Measurements from ENCODE around the gene ZNF771. TPM values are rescaled to one million over a fixed set of nuclear protein-coding genes. Genes with fewer than 3 reads are reported as not detected.
"Not testable (repeated sequence)": the region's sequence is repeated elsewhere in the genome, so short reads cannot be mapped to it uniquely, and the experiment has no call there.

ZNF771 gene
- total RNA-seq, 1 donor from 2014 or later = 9.0 TPM

- DNase-seq (ENCODE audit: low spot score in 2 of 2) (no peak), FAIRE-seq (no peak)
Measured at GRCh38 chr16:30374538-30374937, 32.9 kb upstream of the ZNF771 start, which contains the start of gene MYL11. Gene MYL11 (plus strand): TSS chr16:30374802. CDS start chr16:30374858, 56 bp downstream.

- DNase-seq (ENCODE audit: low spot score in 2 of 2) (no peak), FAIRE-seq (no peak)
Measured at GRCh38 chr16:30375864-30376263, 31.5 kb upstream of the ZNF771 start.

- no peak for FAIRE-seq
- no peak for DNase-seq (ENCODE audit: low spot score in 2 of 2)
Measured at GRCh38 chr16:30376461-30376902, 30.9 kb upstream of the ZNF771 start.

GRCh38 chr16:30377050-30377811 is 30.2 kb upstream of the ZNF771 start:
- DNase-seq (ENCODE audit: low spot score in 2 of 2) (no peak), FAIRE-seq (no peak)

GRCh38 chr16:30377812-30378235 is 29.6 kb upstream of the ZNF771 start:
- DNase-seq (ENCODE audit: low spot score in 2 of 2) (peak; percentile 85 to 87), FAIRE-seq (no peak)

GRCh38 chr16:30378236-30379157 is 28.9 kb upstream of the ZNF771 start:
- DNase-seq (ENCODE audit: low spot score in 2 of 2) (peak; percentile 96 to 99), FAIRE-seq (no peak)

GRCh38 chr16:30379158-30379783 is 28.1 kb upstream of the ZNF771 start:
- DNase-seq (ENCODE audit: low spot score in 2 of 2) = no peak
- no peak for FAIRE-seq

GRCh38 chr16:30380072-30380802 is 27.2 kb upstream of the ZNF771 start:
- FAIRE-seq = no peak

GRCh38 chr16:30380803-30381208 is 26.6 kb upstream of the ZNF771 start:
- no peak for FAIRE-seq

More at GRCh38 chr16:30380072-30380802, 27.2 kb upstream of the ZNF771 start:
- no peak for DNase-seq (ENCODE audit: low spot score in 2 of 2)

GRCh38 chr16:30381291-30382041 is 25.9 kb upstream of the ZNF771 start:
- DNase-seq (ENCODE audit: low spot score in 2 of 2) = no peak
- FAIRE-seq = no peak

More at GRCh38 chr16:30380803-30381208, 26.6 kb upstream of the ZNF771 start:
- DNase-seq (ENCODE audit: low spot score in 2 of 2) = no peak

GRCh38 chr16:30382111-30382881 is 25.1 kb upstream of the ZNF771 start, which contains the start of gene SEPTIN1:
Gene SEPTIN1 (minus strand): TSS chr16:30382561. CDS start chr16:30382542, 19 bp downstream.
- no peak for FAIRE-seq
- DNase-seq (ENCODE audit: low spot score in 2 of 2) = no peak

- DNase-seq (ENCODE audit: low spot score in 2 of 2) (no peak), FAIRE-seq (no peak)
Measured at GRCh38 chr16:30383521-30383920, 23.9 kb upstream of the ZNF771 start.

- FAIRE-seq (no peak), DNase-seq (ENCODE audit: low spot score in 2 of 2) (no peak)
Measured at GRCh38 chr16:30394592-30395154, 12.7 kb upstream of the ZNF771 start.

- DNase-seq (ENCODE audit: low spot score in 2 of 2) = peak; percentile 94 to 96
- no peak for FAIRE-seq
Measured at GRCh38 chr16:30395155-30395991, 12.0 kb upstream of the ZNF771 start, which contains the start of gene ZNF48. Gene ZNF48 (plus strand): TSS chr16:30395420. CDS start chr16:30395795, 375 bp downstream.

- FAIRE-seq (no peak), DNase-seq (ENCODE audit: low spot score in 2 of 2) (no peak)
Measured at GRCh38 chr16:30395992-30396585, 11.3 kb upstream of the ZNF771 start.

GRCh38 chr16:30396627-30397026 is 10.8 kb upstream of the ZNF771 start:
- not testable (repeated sequence) for FAIRE-seq

GRCh38 chr16:30397056-30397455 is 10.3 kb upstream of the ZNF771 start:
- FAIRE-seq = no peak
- no peak for DNase-seq (ENCODE audit: low spot score in 2 of 2)

More at GRCh38 chr16:30396627-30397026, 10.8 kb upstream of the ZNF771 start:
- DNase-seq (ENCODE audit: low spot score in 2 of 2) = not testable (repeated sequence)
